ENCODE measurements around the gene CTNNBL1. TPM values are rescaled to one million over a fixed set of nuclear protein-coding genes. Genes with fewer than 3 reads are reported as not detected.

Gene CTNNBL1
- total RNA-seq, 2 donors from 2014 or later = 68.6 to 68.7 TPM

GRCh38 chr20:37878835-37879599, 185.2 kb downstream of the CTNNBL1 start:
- no peak for TF ChIP-seq CTCF (conservative IDR thresholded peaks at IDR 0.05)
- H3K27ac ChIP-seq (ENCODE audit: low read depth, low read length) = no peak overlapping the region
- no peak overlapping the region for H3K9ac ChIP-seq (ENCODE audit: extremely low read depth, low read length, poor library complexity, severe bottlenecking)
- Mint-ChIP-seq H3K36me3 (ENCODE audit: low read depth) (peaks cover 3% of the 10 kb centered on the region), H3K4me3 (no peak overlapping the region), H3K9me3 (no peaks in the 10 kb centered on the region), H3K27ac (no peak overlapping the region), H3K4me1 (no peaks in the 10 kb centered on the region), H3K27me3 (ENCODE audit: insufficient read depth) (peaks cover 3% of the 10 kb centered on the region)
- H3K4me3 ChIP-seq (ENCODE audit: low read length) = no peak overlapping the region
- no peaks in the 10 kb centered on the region for H3K27me3 ChIP-seq (ENCODE audit: control insufficient read depth, insufficient read depth, low read length, poor library complexity, severe bottlenecking)
- H3K36me3 ChIP-seq (ENCODE audit: control insufficient read depth, insufficient read depth, low read length) = no peaks in the 10 kb centered on the region
- H3K4me1 ChIP-seq (ENCODE audit: control insufficient read depth, insufficient read depth, low read length) = no peaks in the 10 kb centered on the region
- 90% methylated on average over 6 to 12 of the region's 12 CpGs for WGBS, 2 experiments (ENCODE audit: insufficient coverage in 1 of 2, insufficient read length in 1 of 2)
- DNase-seq = no peak
- no peaks in the 10 kb centered on the region for H3K9me3 ChIP-seq (ENCODE audit: control insufficient read depth, low read length)

GRCh38 chr20:37879843-37880242, 186.0 kb downstream of the CTNNBL1 start:
- no peak overlapping the region for H3K4me3 ChIP-seq (ENCODE audit: low read length)
- 91 to 100% methylated on average over 1 of the region's 1 CpG for WGBS, 2 experiments (ENCODE audit: insufficient coverage in 1 of 2, insufficient read length in 1 of 2)
- TF ChIP-seq CTCF (conservative IDR thresholded peaks at IDR 0.05) = no peak
- H3K27me3 ChIP-seq (ENCODE audit: control insufficient read depth, insufficient read depth, low read length, poor library complexity, severe bottlenecking) = no peaks in the 10 kb centered on the region
- H3K27ac Mint-ChIP-seq = no peak overlapping the region
- H3K9ac ChIP-seq (ENCODE audit: extremely low read depth, low read length, poor library complexity, severe bottlenecking) = no peak overlapping the region
- no peaks in the 10 kb centered on the region for H3K9me3 ChIP-seq (ENCODE audit: control insufficient read depth, low read length)
- no peaks in the 10 kb centered on the region for H3K4me1 ChIP-seq (ENCODE audit: control insufficient read depth, insufficient read depth, low read length)
- H3K36me3 Mint-ChIP-seq (ENCODE audit: low read depth) = no peaks in the 10 kb centered on the region
- H3K9me3 Mint-ChIP-seq = no peaks in the 10 kb centered on the region
- no peaks in the 10 kb centered on the region for H3K4me1 Mint-ChIP-seq
- H3K27ac ChIP-seq (ENCODE audit: low read depth, low read length) = no peak overlapping the region
- H3K27me3 Mint-ChIP-seq (ENCODE audit: insufficient read depth) = peaks cover 3% of the 10 kb centered on the region
- no peak overlapping the region for H3K4me3 Mint-ChIP-seq
- no peaks in the 10 kb centered on the region for H3K36me3 ChIP-seq (ENCODE audit: control insufficient read depth, insufficient read depth, low read length)
- DNase-seq = no peak

GRCh38 chr20:37880726-37881591, 187.1 kb downstream of the CTNNBL1 start:
- H3K36me3 Mint-ChIP-seq (ENCODE audit: low read depth) = no peaks in the 10 kb centered on the region
- Histone ChIP-seq H3K27me3 (ENCODE audit: control insufficient read depth, insufficient read depth, low read length, poor library complexity, severe bottlenecking) (no peaks in the 10 kb centered on the region), H3K36me3 (ENCODE audit: control insufficient read depth, insufficient read depth, low read length) (no peaks in the 10 kb centered on the region), H3K4me1 (ENCODE audit: control insufficient read depth, insufficient read depth, low read length) (no peaks in the 10 kb centered on the region), H3K27ac (ENCODE audit: low read depth, low read length) (peak overlapping the region; percentile 24), H3K4me3 (ENCODE audit: low read length) (no peak overlapping the region), H3K9me3 (ENCODE audit: control insufficient read depth, low read length) (no peaks in the 10 kb centered on the region), H3K9ac (ENCODE audit: extremely low read depth, low read length, poor library complexity, severe bottlenecking) (no peak overlapping the region)
- no peaks in the 10 kb centered on the region for H3K4me1 Mint-ChIP-seq
- H3K9me3 Mint-ChIP-seq = no peaks in the 10 kb centered on the region
- peak overlapping the region; percentile 65 for H3K27ac Mint-ChIP-seq
- DNase-seq = no peak
- H3K27me3 Mint-ChIP-seq (ENCODE audit: insufficient read depth) = peaks cover 3% of the 10 kb centered on the region
- 91 to 99% methylated on average over 11 to 18 of the region's 18 CpGs for WGBS, 2 experiments (ENCODE audit: insufficient coverage in 1 of 2, insufficient read length in 1 of 2)
- no peak overlapping the region for H3K4me3 Mint-ChIP-seq
- TF ChIP-seq CTCF (conservative IDR thresholded peaks at IDR 0.05) = no peak

All from endodermal cell (in vitro differentiated cells).